PC-3 (cell line): Measurements from ENCODE around the gene PRSS33. TPM values are rescaled to one million over a fixed set of nuclear protein-coding genes. Genes with fewer than 3 reads are reported as not detected.

Experiments
- ATAC-seq: fragments of 200-7000 bp; cut with Tn5 transposase; 2 replicates; pipeline ENCODE4 v1.9.1; 2020; ENCODE audit warnings: mild to moderate bottlenecking, moderate library complexity
- BruUV-seq: library from RNA; stranded (reverse); fragments of 400-500 nt; replicated peaks from 2 replicates; lab custom pipeline; 2021; lab: Mats Ljungman, UMichigan
- CTCF ChIA-PET: fragments of 300-600 bp; sonication (Branson Sonifier 250); formaldehyde crosslinking; loops from one replicate; lab custom pipeline; 2022; ENCODE audit warnings: antibody characterized with exemption; lab: Charles Lee
- POLR2A ChIA-PET: fragments of 300-600 bp; sonication (Branson Sonifier 250); formaldehyde crosslinking; loops from one replicate; lab custom pipeline; 2022; ENCODE audit warnings: antibody characterized with exemption; ENCODE audit not compliant: unreplicated experiment; lab: Charles Lee
- DNase-seq: peaks from one replicate; pipeline ENCODE4 v3.0.0-alpha.2; 2015
- H2AFZ ChIP-seq: fragments of 300-600 bp; sonication (generic); 2 replicates; pipeline ENCODE4 v1.6.0; 2016; ENCODE audit warnings: antibody characterized with exemption, low read length
- H3F3A ChIP-seq: fragments of 300-600 bp; sonication (generic); one replicate; pipeline ENCODE4 v1.6.0; 2017; ENCODE audit warnings: antibody characterized with exemption, low read length, control low read depth, mild to moderate bottlenecking; ENCODE audit not compliant: unreplicated experiment
- H3K27ac ChIP-seq: fragments of 300-600 bp; sonication (generic); 2 replicates; pipeline ENCODE4 v1.5.1; 2016; ENCODE audit warnings: mild to moderate bottlenecking, low read length
- H3K27me3 ChIP-seq: fragments of 300-600 bp; sonication (generic); 2 replicates; pipeline ENCODE4 v1.6.1; 2016; ENCODE audit warnings: low read length, mixed read lengths
- H3K36me3 ChIP-seq: fragments of 300-600 bp; sonication (generic); 2 replicates; pipeline ENCODE4 v1.6.1; 2016; ENCODE audit warnings: low read depth, mixed run types, low read length, mixed read lengths
- H3K4me1 ChIP-seq: fragments of 300-600 bp; sonication (generic); 2 replicates; pipeline ENCODE4 v1.5.1; 2016; ENCODE audit warnings: low read length; ENCODE audit not compliant: insufficient read depth
- H3K4me2 ChIP-seq: fragments of 300-600 bp; sonication (generic); 2 replicates; pipeline ENCODE4 v1.6.0; 2016; ENCODE audit warnings: low read length
- H3K4me3 ChIP-seq: fragments of 300-600 bp; sonication (generic); 2 replicates; pipeline ENCODE4 v1.5.1; 2016; ENCODE audit warnings: mild to moderate bottlenecking, low read length, mixed read lengths
- H3K79me2 ChIP-seq: fragments of 300-600 bp; sonication (generic); 2 replicates; pipeline ENCODE4 v1.6.1; 2017; ENCODE audit warnings: low read length, mixed read lengths
- H3K9ac ChIP-seq: fragments of 300-600 bp; sonication (generic); 2 replicates; pipeline ENCODE4 v1.6.0; 2016; ENCODE audit warnings: mild to moderate bottlenecking, low read length
- H3K9me2 ChIP-seq: fragments of 300-600 bp; sonication (generic); replicated peaks from 2 replicates; pipeline ENCODE4 v1.6.1; 2016; ENCODE audit warnings: mixed run types, low read length, mixed read lengths
- H3K9me3 ChIP-seq: fragments of 300-600 bp; sonication (generic); 2 replicates; pipeline ENCODE4 v1.6.1; 2016; ENCODE audit warnings: low read length, mixed read lengths
- H4K20me1 ChIP-seq: fragments of 300-600 bp; sonication (generic); 2 replicates; pipeline ENCODE4 v1.6.1; 2016; ENCODE audit warnings: low read length, mixed read lengths
- CTCF ChIP-seq: fragments of 300-600 bp; sonication (generic); conservative IDR thresholded peaks from 2 replicates; pipeline ENCODE4 v1.5.1; 2017; ENCODE audit warnings: antibody characterized with exemption, low read depth, mild to moderate bottlenecking, low read length
- EZH2 ChIP-seq: fragments of 300-600 bp; sonication (generic); IDR thresholded peaks from one replicate; pipeline ENCODE4 v1.6.1; 2017; ENCODE audit warnings: antibody characterized with exemption, mild to moderate bottlenecking, low read length; ENCODE audit not compliant: unreplicated experiment
- EZH2phosphoT487 ChIP-seq: fragments of 300-600 bp; sonication (generic); IDR thresholded peaks from 2 replicates; pipeline ENCODE4 v1.6.1; 2018; ENCODE audit warnings: mild to moderate bottlenecking, antibody characterized with exemption, low read length, borderline replicate concordance
- intact Hi-C: fragments of 100-400 bp; cut with micrococcal nuclease; formaldehyde crosslinking; loops from 2 replicates; pipeline ENCODE4 v1.9.0; 2023
- total RNA-seq: library from RNA; depleted of rRNA; stranded (reverse); fragments of >200 nt; gene quantifications from 2 replicates; pipeline ENCODE4 v1.2.3, GENCODE V29; 2014

Gene PRSS33
- total RNA-seq, 1 experiment from 2014 or later: 0.11 TPM

- intact Hi-C loops: loop anchor here (10.0 kb wide), 1 partner anchor 47 kb away; no protein-coding TSS in a partner anchor
- ATAC-seq: peak; percentile 92
- BruUV-seq: TSS peak; percentile 63
Observed at GRCh38 chr16:2777231-2777902, 10.0 kb downstream of the PRSS33 start, which contains the start of gene ELOB. Gene ELOB (minus strand): TSS chr16:2777280. CDS start chr16:2777239, 41 bp downstream.

GRCh38 chr16:2776500-2777139 lies 10.7 kb downstream of the PRSS33 start:
- H3K4me3 ChIP-seq: peak overlapping the region; percentile 96
- CTCF ChIA-PET: interaction anchor here (0.7 kb wide), 1 partner anchor 91 kb away, joined by 3 read pairs; no protein-coding TSS in a partner anchor
- TF ChIP-seq EZH2 (no peak), CTCF (no peak), EZH2phosphoT487 (no peak)

More at GRCh38 chr16:2777231-2777902, 10.0 kb downstream of the PRSS33 start, which contains the start of gene ELOB:
- POLR2A ChIA-PET: no interaction called here
- peak within 1 kb of the TSS; percentile 63 for H2AFZ ChIP-seq
- peak within 1 kb of the TSS; percentile 100 for H3K4me2 ChIP-seq
- no peaks in the 10 kb centered on the region for H3F3A ChIP-seq
- no peaks in the 10 kb centered on the region for H3K27me3 ChIP-seq
- H3K27ac ChIP-seq: peak within 1 kb of the TSS; percentile 92
- H3K36me3 ChIP-seq: no peaks in the 10 kb centered on the region; the same call in 1 of the 2 replicates
- H4K20me1 ChIP-seq: no peaks in the 10 kb centered on the region
- CTCF ChIA-PET: no interaction called here
- peaks cover 51% of the 10 kb centered on the region for H3K79me2 ChIP-seq
- no peaks in the 10 kb centered on the region for H3K9me2 ChIP-seq
- H3K9me3 ChIP-seq: no peaks in the 10 kb centered on the region
- peak; percentile 73 for DNase-seq
- TF ChIP-seq EZH2: no peak
- TF ChIP-seq EZH2phosphoT487: no peak
- no peak for TF ChIP-seq CTCF
- H3K9ac ChIP-seq: peak within 1 kb of the TSS; percentile 100
- H3K4me3 ChIP-seq: peak within 1 kb of the TSS; percentile 98
- H3K4me1 ChIP-seq: peaks cover 20% of the 10 kb centered on the region

More at GRCh38 chr16:2776500-2777139, 10.7 kb downstream of the PRSS33 start:
- peak; percentile 32 for ATAC-seq
- H4K20me1 ChIP-seq: no peaks in the 10 kb centered on the region
- H3K4me2 ChIP-seq: peak overlapping the region; percentile 99
- H3K9me3 ChIP-seq: no peaks in the 10 kb centered on the region
- H3K4me1 ChIP-seq: peaks cover 20% of the 10 kb centered on the region
- H2AFZ ChIP-seq: 0 out of 2 replicates have a peak overlapping the region, but pooled peaks have one; percentile 30
- POLR2A ChIA-PET: no interaction called here
- intact Hi-C loops: loop anchor here (10.0 kb wide), 1 partner anchor 48 kb away; no protein-coding TSS in a partner anchor
- peaks cover 51% of the 10 kb centered on the region for H3K79me2 ChIP-seq
- DNase-seq: peak; percentile 15
- peaks cover 1% of the 10 kb centered on the region; the same call in 1 of the 2 replicates for H3K36me3 ChIP-seq
- BruUV-seq: no TSS peak
- H3F3A ChIP-seq: no peaks in the 10 kb centered on the region
- no peaks in the 10 kb centered on the region for H3K27me3 ChIP-seq
- no peaks in the 10 kb centered on the region for H3K9me2 ChIP-seq
- H3K9ac ChIP-seq: peak overlapping the region; percentile 90
- peak overlapping the region; percentile 29; the same call in 1 of the 2 replicates for H3K27ac ChIP-seq
